IMR-90 (cell line): Measurements from ENCODE around the gene CSNK1G2. TPM values are rescaled to one million over a fixed set of nuclear protein-coding genes. Genes with fewer than 3 reads are reported as not detected.

Experiments
- ATAC-seq: fragments of 200-7000 bp; cut with Tn5 transposase; 2 replicates; pipeline ENCODE4 v1.9.1; 2020; ENCODE audit warnings: low read depth, mild to moderate bottlenecking, moderate library complexity
- BruUV-seq: library from RNA; stranded (reverse); fragments of 400-500 nt; replicated peaks from 2 replicates; lab custom pipeline; 2021; lab: Mats Ljungman, UMichigan
- CTCF ChIA-PET: fragments of 300-600 bp; formaldehyde crosslinking; extraction: SDS; loops from one replicate; lab custom pipeline; 2021; ENCODE audit warnings: antibody characterized with exemption; lab: Yijun Ruan, JAX
- POLR2A ChIA-PET: fragments of 300-600 bp; sonication (Branson Sonifier 250); formaldehyde crosslinking; loops from one replicate; lab custom pipeline; 2022; ENCODE audit warnings: antibody characterized with exemption; ENCODE audit not compliant: unreplicated experiment; lab: Charles Lee
- DNase-seq: peaks from one replicate; pipeline ENCODE4 v3.0.0; 2013
- H2AFZ ChIP-seq: replicated peaks from 2 replicates; pipeline ENCODE3; 2013; ENCODE audit warnings: low read length, mild to moderate bottlenecking; ENCODE audit not compliant: poor library complexity
- H2AK5ac ChIP-seq: 2 replicates; pipeline ENCODE4 v1.6.1; 2013; ENCODE audit warnings: low read depth, low read length, inconsistent platforms
- H2AK9ac ChIP-seq: replicated peaks from 2 replicates; pipeline ENCODE3; 2013; ENCODE audit warnings: mild to moderate bottlenecking, low read depth, low read length, moderate library complexity; ENCODE audit not compliant: poor library complexity
- H2BK120ac ChIP-seq: 2 replicates; pipeline ENCODE4 v1.6.1; 2013; ENCODE audit warnings: low read depth, low read length, inconsistent platforms
- H2BK15ac ChIP-seq: 3 replicates; pipeline ENCODE4 v1.6.1; 2013; ENCODE audit warnings: low read depth, low read length, inconsistent platforms
- H2BK20ac ChIP-seq: 2 replicates; pipeline ENCODE4 v1.6.1; 2013; ENCODE audit warnings: low read depth, mild to moderate bottlenecking, inconsistent platforms, low read length, moderate library complexity
- H2BK5ac ChIP-seq: 2 replicates; pipeline ENCODE4 v1.6.1; 2013; ENCODE audit warnings: mild to moderate bottlenecking, low read depth, low read length, inconsistent platforms; ENCODE audit not compliant: poor library complexity, severe bottlenecking
- H3K14ac ChIP-seq: replicated peaks from 2 replicates; pipeline ENCODE4 v1.6.1; 2013; ENCODE audit warnings: low read depth, low read length, inconsistent platforms
- H3K18ac ChIP-seq: 2 replicates; pipeline ENCODE4 v1.6.1; 2013; ENCODE audit warnings: low read depth, low read length, control low read depth
- H3K23ac ChIP-seq: 2 replicates; pipeline ENCODE4 v1.6.1; 2013; ENCODE audit warnings: low read depth, low read length, inconsistent platforms
- H3K27ac ChIP-seq: 2 replicates; pipeline ENCODE4 v1.5.1; 2013; ENCODE audit warnings: mild to moderate bottlenecking, control low read depth, low read length; ENCODE audit not compliant: insufficient read depth
- H3K27me3 ChIP-seq: 2 replicates; pipeline ENCODE4 v1.6.1; 2013; ENCODE audit warnings: low read length; ENCODE audit not compliant: control insufficient read depth, insufficient read depth
- H3K36me3 ChIP-seq: 2 replicates; pipeline ENCODE4 v1.6.1; 2013; ENCODE audit warnings: low read length, mixed read lengths; ENCODE audit not compliant: control insufficient read depth, insufficient read depth
- H3K4ac ChIP-seq: 2 replicates; pipeline ENCODE4 v1.6.1; 2013; ENCODE audit warnings: low read depth, low read length, inconsistent platforms
- H3K4me1 ChIP-seq: 2 replicates; pipeline ENCODE4 v1.6.1; 2013; ENCODE audit warnings: low read length, mixed read lengths; ENCODE audit not compliant: control insufficient read depth, insufficient read depth
- H3K4me2 ChIP-seq: 2 replicates; pipeline ENCODE4 v1.6.1; 2013; ENCODE audit warnings: low read depth, mild to moderate bottlenecking, control low read depth, low read length, moderate library complexity
- H3K4me3 ChIP-seq: 2 replicates; pipeline ENCODE4 v1.5.1; 2013; ENCODE audit warnings: low read depth, mild to moderate bottlenecking, control low read depth, low read length, moderate library complexity; ENCODE audit not compliant: insufficient read depth
- H3K56ac ChIP-seq: 2 replicates; pipeline ENCODE4 v1.6.1; 2013; ENCODE audit warnings: low read length, inconsistent platforms; ENCODE audit not compliant: insufficient read depth; ENCODE audit errors: extremely low read depth
- H3K79me1 ChIP-seq, 2 experiments: 2 replicates each; pipeline ENCODE4 v1.6.1; 2013; ENCODE audit warnings: low read length in 2 of 2, inconsistent platforms in 1 of 2, low read depth in 1 of 2
- H3K9ac ChIP-seq: 2 replicates; pipeline ENCODE4 v1.6.1; 2013; ENCODE audit warnings: low read depth, low read length, control low read depth
- H3K9me1 ChIP-seq: 2 replicates; pipeline ENCODE4 v1.6.1; 2013; ENCODE audit warnings: low read length, inconsistent platforms; ENCODE audit not compliant: insufficient read depth
- H3K9me3 ChIP-seq: 2 replicates; pipeline ENCODE4 v1.6.1; 2013; ENCODE audit warnings: low read length; ENCODE audit not compliant: control insufficient read depth, insufficient read depth
- H4K20me1 ChIP-seq: 2 replicates; pipeline ENCODE4 v1.6.1; 2013; ENCODE audit warnings: low read length, inconsistent platforms; ENCODE audit not compliant: insufficient read depth
- H4K5ac ChIP-seq: 2 replicates; pipeline ENCODE4 v1.6.1; 2013; ENCODE audit warnings: mild to moderate bottlenecking, low read depth, low read length, control low read depth
- H4K8ac ChIP-seq, 2 experiments: 2 replicates each; pipeline ENCODE4 v1.6.1; 2013; ENCODE audit warnings: low read depth in 2 of 2, low read length in 2 of 2, control low read depth in 1 of 2, inconsistent platforms in 1 of 2
- H4K91ac ChIP-seq: 2 replicates; pipeline ENCODE4 v1.6.1; 2013; ENCODE audit warnings: low read depth, low read length, inconsistent platforms; ENCODE audit not compliant: insufficient read depth
- CHD1 ChIP-seq: IDR thresholded peaks from 2 replicates; pipeline ENCODE4 v1.6.1; 2012; ENCODE audit warnings: low read depth, low read length, improper control_type of control experiment
- CTCF ChIP-seq: conservative IDR thresholded peaks from 2 replicates; pipeline ENCODE4 v1.5.1; 2012; ENCODE audit warnings: mild to moderate bottlenecking, low read depth, low read length, improper control_type of control experiment
- RAD21 ChIP-seq: IDR thresholded peaks from 2 replicates; pipeline ENCODE4 v1.6.1; 2012; ENCODE audit warnings: low read length, improper control_type of control experiment
- RCOR1 ChIP-seq: IDR thresholded peaks from 2 replicates; pipeline ENCODE4 v1.6.1; 2012; ENCODE audit warnings: mild to moderate bottlenecking, low read length, improper control_type of control experiment; ENCODE audit not compliant: insufficient replicate concordance
- RFX5 ChIP-seq: IDR thresholded peaks from 2 replicates; pipeline ENCODE4 v1.8.0; 2012; ENCODE audit warnings: low read depth, mild to moderate bottlenecking, low read length, moderate library complexity
- SMC3 ChIP-seq: fragments of 150-350 bp; IDR thresholded peaks from 2 replicates; pipeline ENCODE4 v1.6.1; 2016; ENCODE audit warnings: low read depth, mild to moderate bottlenecking, antibody characterized with exemption, low read length, moderate library complexity
- WGBS, 2 experiments: methylation state at CpG; one replicate each; pipeline versions ENCODE4 v1.1.5 to v1.1.7; 2013; ENCODE audit warnings: missing lambda C conversion rate in 2 of 2; ENCODE audit not compliant: insufficient read length in 1 of 2; ENCODE audit errors: extremely low coverage in 2 of 2; 5-methylcytosine and 5-hydroxymethylcytosine counted together
- dilution Hi-C: fragments of 300-500 bp; cut with HindIII; formaldehyde crosslinking; loops from one replicate; pipeline ENCODE4 v1.14.3; 2018; ENCODE audit warnings: low sequenced_read_pairs; ENCODE audit not compliant: unreplicated experiment
- in situ Hi-C: fragments of 300-500 bp; cut with MboI; formaldehyde crosslinking; loops from 3 replicates; pipeline ENCODE4 v1.14.3; 2019; ENCODE audit warnings: low sequenced_read_pairs, inconsistent platforms, mixed read lengths
- intact Hi-C: fragments of 100-400 bp; cut with micrococcal nuclease; formaldehyde crosslinking; loops from 2 replicates; pipeline ENCODE4 v1.10.0; 2022
- polyA plus RNA-seq, 3 experiments: library from polyadenylated mRNA; depleted of rRNA; stranded (reverse); fragments of >200 nt; gene quantifications; 2 replicates each; pipeline ENCODE4 v1.2.3, GENCODE V29; 2012; ENCODE audit warnings: low replicate concordance in 1 of 3
- total RNA-seq: library from RNA; depleted of rRNA; stranded (reverse); fragments of >200 nt; gene quantifications from 2 replicates; pipeline ENCODE4 v1.2.3, GENCODE V29; 2012

CSNK1G2 gene
- total and polyA plus RNA-seq, 2 of the 4 experiments (the other 2 are of a cell fraction) = 38.0 to 96.3 TPM

DNA sequence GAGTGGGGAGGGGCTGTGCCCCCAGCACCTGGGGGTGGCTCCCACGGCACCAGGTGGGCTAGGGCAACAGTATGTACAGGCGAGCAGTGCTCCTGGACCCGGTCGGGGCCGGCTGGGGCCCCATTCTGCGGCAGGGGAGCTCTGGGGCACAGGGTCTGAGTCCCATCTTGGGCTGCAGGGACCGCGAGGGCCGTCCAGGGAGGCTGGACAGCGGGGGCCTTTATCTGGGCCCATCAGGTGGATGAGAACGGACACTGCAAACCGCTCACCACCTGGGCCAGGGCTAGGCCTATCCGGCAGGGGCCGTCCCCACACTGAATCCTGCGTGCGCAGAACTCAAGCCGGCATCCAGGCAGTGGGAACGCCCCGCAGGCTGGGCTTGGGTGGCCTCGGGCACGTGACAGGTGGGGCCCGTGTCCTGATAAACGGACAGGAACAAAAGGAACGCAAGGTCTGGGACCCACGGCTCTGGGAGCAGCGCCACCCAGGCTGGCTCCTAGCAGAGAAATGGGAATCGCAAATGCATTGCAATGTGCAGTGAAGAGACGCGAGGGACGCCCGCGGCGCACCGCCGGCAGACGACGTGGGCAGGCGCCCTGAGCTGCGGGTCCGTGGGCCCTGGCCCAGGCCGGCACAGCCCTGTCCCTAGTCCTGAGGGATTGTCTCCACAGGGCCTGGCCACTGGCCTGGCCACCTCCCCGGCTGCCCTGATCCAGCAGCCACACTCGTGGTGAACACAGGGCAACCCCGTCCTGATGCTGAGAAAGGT lies 44.8 kb downstream of the CSNK1G2 start:
- Histone ChIP-seq H2BK120ac (no peak overlapping the region), H3K23ac (no peak overlapping the region), H3K14ac (no peak overlapping the region), H3K9me3 (no peaks in the 10 kb centered on the region), H4K20me1 (peaks cover 11% of the 10 kb centered on the region), H3K4me2 (no peak overlapping the region), H3K79me1 (peaks cover 0 to 7% of the 10 kb centered on the region in 2 experiments; a peak in 1 of 4 replicates), H3K18ac (no peak overlapping the region), H2BK15ac (no peak overlapping the region), H3K36me3 (peaks cover 61% of the 10 kb centered on the region), H3K9me1 (no peaks in the 10 kb centered on the region), H2AK5ac (no peak overlapping the region), H4K8ac (no peak overlapping the region), H3K4me1 (no peaks in the 10 kb centered on the region), H3K9ac (no peak overlapping the region), H3K4me3 (no peak overlapping the region), H4K5ac (no peak overlapping the region), H2AK9ac (no peak overlapping the region), H3K4ac (no peak overlapping the region), H3K56ac (no peak overlapping the region), H2BK20ac (no peak overlapping the region), H4K91ac (no peak overlapping the region), H3K27me3 (no peaks in the 10 kb centered on the region), H3K27ac (no peak overlapping the region), H2AFZ (no peak overlapping the region), H2BK5ac (no peak overlapping the region)
- intact Hi-C loops = no loop called here
- CTCF ChIA-PET = no interaction called here
- in situ Hi-C loops = no loop called here
- ATAC-seq = no peak; the same call in 1 of the 2 replicates
- TF ChIP-seq RFX5 (no peak), CHD1 (no peak), SMC3 (no peak), RCOR1 (no peak), RAD21 (no peak), CTCF (no peak)
- POLR2A ChIA-PET = no interaction called here
- no TSS peak for BruUV-seq
- dilution Hi-C loops = no loop called here
- DNase-seq = no peak
- 92% methylated on average over 32 of the region's 44 CpGs; no CpG with 5 or more reads in 1 of the 2 experiments for WGBS, 2 experiments
